BE2C (cell line): ENCODE measurements around the gene GRHPR.

Experiments
- DNase-seq: peaks from one replicate; pipeline ENCODE4 v3.0.0-alpha.2; 2020
- H3K27me3 ChIP-seq: fragments of 250-450 bp; sonication (Bioruptor Pico); 2 replicates; pipeline ENCODE4 v1.5.1; 2020; ENCODE audit warnings: mild to moderate bottlenecking
- H3K36me3 ChIP-seq: fragments of 250-450 bp; sonication (Bioruptor Pico); 2 replicates; pipeline ENCODE4 v1.5.1; 2020; ENCODE audit warnings: mild to moderate bottlenecking
- H3K4me1 ChIP-seq: fragments of 250-450 bp; sonication (Bioruptor Pico); 2 replicates; pipeline ENCODE4 v1.5.1; 2020
- H3K4me3 ChIP-seq: 2 replicates; pipeline ENCODE4 v1.5.1; 2011; ENCODE audit warnings: low read depth, low read length
- H3K9me3 ChIP-seq: fragments of 250-450 bp; sonication (Bioruptor Pico); 2 replicates; pipeline ENCODE4 v1.5.1; 2020
- TF ChIP-seq, protein P1 (sequence below): IDR thresholded peaks from 2 replicates; pipeline ENCODE4 v1.5.1; 2012; ENCODE audit warnings: mild to moderate bottlenecking, low read depth, low read length

The GRHPR gene

DNA sequence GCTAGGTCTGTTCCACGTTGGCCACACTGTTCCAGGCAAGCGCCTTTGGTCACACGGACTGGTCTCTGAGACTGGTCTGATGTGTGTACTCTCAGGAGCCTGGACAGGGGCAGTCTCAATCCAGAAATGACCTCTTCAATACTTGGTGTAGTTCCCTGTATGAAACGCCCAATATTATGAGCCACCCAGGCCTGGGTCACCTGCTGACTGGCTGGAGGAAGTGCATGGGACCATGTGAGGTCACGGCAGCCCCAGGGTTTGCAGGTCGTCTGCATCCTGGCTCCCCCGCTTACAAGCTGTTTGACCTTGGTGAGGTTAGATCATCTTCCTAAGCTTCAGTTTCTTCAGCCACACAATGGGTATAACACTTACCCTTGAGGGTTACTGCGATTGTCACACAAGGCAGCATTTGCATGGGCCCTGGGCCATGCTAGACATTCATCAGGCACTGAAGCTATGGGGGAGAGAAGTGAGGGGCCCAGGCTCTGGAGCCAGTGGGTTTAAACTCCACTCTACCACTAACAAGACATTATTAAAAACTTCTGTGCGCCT lies 5.2 kb upstream of the GRHPR start:
- Histone ChIP-seq H3K4me1 (peaks cover 4% of the 10 kb centered on the region), H3K27me3 (no peaks in the 10 kb centered on the region), H3K4me3 (no peak overlapping the region), H3K36me3 (no peaks in the 10 kb centered on the region), H3K9me3 (no peaks in the 10 kb centered on the region)
- DNase-seq, result no peak
- TF ChIP-seq, protein P1, sequence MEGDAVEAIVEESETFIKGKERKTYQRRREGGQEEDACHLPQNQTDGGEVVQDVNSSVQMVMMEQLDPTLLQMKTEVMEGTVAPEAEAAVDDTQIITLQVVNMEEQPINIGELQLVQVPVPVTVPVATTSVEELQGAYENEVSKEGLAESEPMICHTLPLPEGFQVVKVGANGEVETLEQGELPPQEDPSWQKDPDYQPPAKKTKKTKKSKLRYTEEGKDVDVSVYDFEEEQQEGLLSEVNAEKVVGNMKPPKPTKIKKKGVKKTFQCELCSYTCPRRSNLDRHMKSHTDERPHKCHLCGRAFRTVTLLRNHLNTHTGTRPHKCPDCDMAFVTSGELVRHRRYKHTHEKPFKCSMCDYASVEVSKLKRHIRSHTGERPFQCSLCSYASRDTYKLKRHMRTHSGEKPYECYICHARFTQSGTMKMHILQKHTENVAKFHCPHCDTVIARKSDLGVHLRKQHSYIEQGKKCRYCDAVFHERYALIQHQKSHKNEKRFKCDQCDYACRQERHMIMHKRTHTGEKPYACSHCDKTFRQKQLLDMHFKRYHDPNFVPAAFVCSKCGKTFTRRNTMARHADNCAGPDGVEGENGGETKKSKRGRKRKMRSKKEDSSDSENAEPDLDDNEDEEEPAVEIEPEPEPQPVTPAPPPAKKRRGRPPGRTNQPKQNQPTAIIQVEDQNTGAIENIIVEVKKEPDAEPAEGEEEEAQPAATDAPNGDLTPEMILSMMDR, result no peak

DNA sequence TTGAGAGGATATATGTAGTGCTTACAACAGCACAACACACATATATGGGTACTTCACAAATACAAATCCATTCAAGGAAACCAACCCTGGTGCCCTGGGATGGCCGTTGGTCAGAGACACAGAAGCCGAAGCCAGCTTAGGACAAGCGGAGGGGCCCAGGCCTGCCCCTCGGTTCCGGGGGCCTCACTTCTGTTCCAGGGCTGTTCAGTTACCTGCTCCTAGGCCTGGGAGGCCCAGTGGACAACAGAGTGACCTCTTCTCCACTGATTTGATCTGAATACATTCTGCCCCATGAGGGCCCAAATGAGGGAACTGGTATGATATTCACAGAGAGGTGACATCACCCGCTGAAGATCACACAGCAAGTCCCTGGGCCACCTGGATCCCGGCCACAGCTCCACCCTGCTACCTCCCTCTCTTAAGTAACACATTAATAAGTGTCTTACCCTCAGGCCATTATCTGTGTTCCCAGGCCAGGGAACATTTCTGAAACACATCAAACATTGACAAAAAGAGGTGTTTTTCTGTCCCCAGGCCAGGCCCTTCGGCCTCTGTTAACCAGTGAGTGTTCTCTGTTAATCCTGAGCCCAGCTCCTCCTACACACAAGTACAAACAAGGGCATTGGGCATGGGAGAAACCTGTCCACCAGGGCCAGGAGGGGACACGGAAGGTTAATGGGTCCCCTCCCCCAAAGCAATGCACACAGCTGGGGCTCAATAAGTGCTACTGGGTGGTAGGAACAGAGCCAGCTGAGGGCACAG lies 4.5 kb upstream of the GRHPR start:
- Histone ChIP-seq H3K4me1 (peaks cover 4% of the 10 kb centered on the region), H3K4me3 (no peak overlapping the region), H3K36me3 (no peaks in the 10 kb centered on the region), H3K27me3 (no peaks in the 10 kb centered on the region), H3K9me3 (no peaks in the 10 kb centered on the region)
- TF ChIP-seq, protein P1, result no peak
- no peak for DNase-seq

DNA sequence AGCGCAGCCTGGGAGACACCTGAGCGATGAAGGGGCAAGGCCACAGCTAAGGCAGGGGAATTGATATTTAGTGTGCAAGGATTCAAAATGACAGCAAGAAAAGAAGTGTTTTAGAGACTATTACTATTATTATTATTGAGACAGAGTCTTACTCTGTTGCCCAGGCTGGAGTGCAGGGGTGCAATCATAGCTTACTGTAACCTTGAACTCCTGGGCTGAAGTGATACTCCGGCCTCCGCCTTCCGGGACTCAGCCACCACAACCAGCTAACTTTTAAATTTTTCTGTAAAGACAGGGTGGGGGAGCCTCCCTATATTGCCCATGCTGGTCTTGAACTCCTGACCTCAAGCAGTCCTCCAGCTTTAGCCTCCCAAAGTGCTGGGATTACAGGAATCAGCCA lies 3.3 kb upstream of the GRHPR start:
- Histone ChIP-seq H3K27me3 (no peaks in the 10 kb centered on the region), H3K4me1 (peaks cover 4% of the 10 kb centered on the region), H3K9me3 (no peaks in the 10 kb centered on the region), H3K4me3 (no peak overlapping the region), H3K36me3 (no peaks in the 10 kb centered on the region)
- TF ChIP-seq, protein P1, result no peak
- no peak for DNase-seq

DNA sequence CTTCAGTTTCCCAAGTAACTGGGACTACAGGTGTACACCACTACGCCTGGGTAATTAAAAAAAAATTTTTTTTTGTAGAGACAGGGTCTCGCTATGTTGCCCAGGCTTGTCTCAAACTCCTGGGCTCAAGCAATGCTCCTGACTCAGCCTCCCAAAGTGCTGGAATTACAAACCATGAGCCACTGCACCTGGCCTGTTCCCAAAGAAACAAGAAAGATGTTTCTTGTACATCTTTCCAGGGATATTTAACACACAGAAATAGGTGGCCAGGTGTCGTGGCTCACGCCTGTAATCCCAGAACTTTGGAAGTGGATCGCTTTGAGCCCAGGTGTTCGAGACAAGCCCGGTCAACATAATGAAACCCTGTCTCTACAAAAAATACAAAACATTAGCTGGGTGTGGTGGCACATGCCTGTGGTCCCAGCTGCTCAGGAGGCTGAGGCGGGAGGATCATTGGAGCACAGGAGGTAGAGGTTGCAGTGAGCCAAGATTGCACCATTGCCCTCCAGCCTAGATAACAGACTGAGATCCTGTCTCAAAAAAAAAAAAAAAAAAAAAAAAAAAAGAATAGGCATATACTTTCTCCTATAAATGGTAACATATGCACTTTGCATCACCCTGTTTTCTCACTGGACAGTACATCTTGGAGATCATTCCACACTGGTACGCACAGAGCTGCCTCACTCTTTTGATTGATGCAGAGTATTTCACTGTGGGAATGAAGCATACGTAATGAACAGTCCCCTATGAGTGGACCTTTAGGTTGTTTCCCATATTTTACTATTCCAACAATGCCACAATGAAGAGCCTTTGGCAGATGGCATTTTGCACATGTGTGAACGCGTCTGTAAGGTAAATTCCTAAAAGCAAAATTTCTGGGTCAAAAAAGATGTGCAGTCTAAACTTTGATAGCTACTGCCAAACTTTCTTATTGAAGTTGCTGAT lies 2.0 kb upstream of the GRHPR start:
- Histone ChIP-seq H3K9me3 (no peaks in the 10 kb centered on the region), H3K4me1 (peaks cover 4% of the 10 kb centered on the region), H3K4me3 (no peak overlapping the region), H3K36me3 (peaks cover under 1% of the 10 kb centered on the region; the same call in 1 of the 2 replicates), H3K27me3 (no peaks in the 10 kb centered on the region)
- DNase-seq, result no peak
- TF ChIP-seq, protein P1, result no peak

DNA sequence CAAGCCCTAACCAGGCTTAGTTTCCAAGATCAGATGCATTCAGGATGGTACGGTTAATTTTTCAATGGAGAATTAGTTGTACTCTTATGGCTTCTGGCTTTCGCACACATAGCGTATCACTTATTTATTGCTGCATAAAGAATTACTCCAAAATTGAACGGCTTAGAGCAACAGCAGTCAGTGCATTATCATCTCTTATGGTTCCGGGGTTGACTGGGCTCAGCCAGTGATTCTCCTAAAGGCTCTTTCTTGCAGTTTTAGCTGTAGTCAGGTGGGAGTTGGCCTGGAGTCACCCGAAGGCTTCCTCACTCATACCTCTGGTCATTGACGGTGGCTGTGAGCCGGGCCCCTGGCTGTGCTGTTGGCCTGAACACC lies 595 bp upstream of the GRHPR start:
- peaks cover 11% of the 10 kb centered on the region for H3K36me3 ChIP-seq
- no peaks in the 10 kb centered on the region for H3K27me3 ChIP-seq
- H3K4me3 ChIP-seq, result peak overlapping the region; percentile 96
- TF ChIP-seq, protein P1, result no peak
- peaks cover 4% of the 10 kb centered on the region for H3K4me1 ChIP-seq
- H3K9me3 ChIP-seq, result no peaks in the 10 kb centered on the region
- no peak for DNase-seq
